ENCODE results near the gene NEURL2.
A peak's percentile ranks its signal among the peaks of the same experiment; 100 is the strongest.

- peak; percentile 23 to 69 for TF ChIP-seq POLR2A (IDR thresholded peaks at IDR 0.05)
- no peak for TF ChIP-seq CTCF (IDR thresholded peaks at IDR 0.05)
- TF ChIP-seq POLR2AphosphoS5 (IDR thresholded peaks at IDR 0.05): peak; percentile 65
- no peak for TF ChIP-seq EP300 (IDR thresholded peaks at IDR 0.05)
These were observed 19.9 kb upstream of the NEURL2 start for GRCh38 chr20:45910670-45911485.
